Pulmonary artery endothelial cell (primary cell): ENCODE results near the gene LMTK2. TPM values are rescaled to one million over a fixed set of nuclear protein-coding genes. Genes with fewer than 3 reads are reported as not detected.
"Not testable (repeated sequence)": the region's sequence is repeated elsewhere in the genome, so short reads cannot be mapped to it uniquely, and the experiment has no call there.

ENCODE experiments used
- DNase-seq: peaks from one replicate; pipeline ENCODE4 v3.0.0-alpha.2; 2011; ENCODE audit warnings: low read depth, low spot score
- total RNA-seq: library from RNA; depleted of rRNA; stranded (reverse); fragments of >200 nt; gene quantifications from 2 replicates; pipeline ENCODE4 v1.2.3, GENCODE V29; 2014

LMTK2 gene
- total RNA-seq, 1 donor from 2014 or later: 10.4 TPM

DNA sequence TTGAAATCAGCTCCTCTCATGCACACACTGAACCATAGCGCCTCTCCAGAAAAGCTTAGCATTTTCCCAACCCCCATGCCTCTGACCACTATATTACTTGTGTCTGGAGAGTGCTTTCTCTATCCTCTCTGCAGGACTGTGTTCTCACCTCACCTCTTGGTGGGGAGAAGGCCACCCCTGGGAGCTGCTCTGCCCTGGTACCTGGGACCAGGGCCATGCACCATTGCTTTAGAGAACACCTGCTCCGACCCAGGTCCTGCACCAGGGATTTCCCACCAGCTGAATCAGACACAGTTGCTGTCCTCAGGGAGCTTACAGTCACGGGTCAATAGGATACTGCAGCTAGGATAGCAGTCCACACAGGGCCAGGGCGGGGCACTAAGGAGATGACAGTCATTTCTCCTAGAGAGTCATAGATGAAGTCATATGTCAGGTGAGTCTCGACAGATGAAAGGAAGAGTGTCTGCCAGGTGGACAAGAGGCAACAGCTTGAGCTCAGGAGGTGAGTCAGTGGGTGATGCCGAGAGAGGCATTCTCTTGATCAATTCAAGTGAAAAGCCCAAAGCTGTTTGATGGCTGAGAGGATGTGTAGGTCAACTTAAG, 619 bp upstream of the LMTK2 start:
- no peak for DNase-seq

GRCh38 chr7:98107313-98107721, 655 bp downstream of the LMTK2 start:
- no peak for DNase-seq

GRCh38 chr7:98110249-98111022, 3.8 kb downstream of the LMTK2 start:
- DNase-seq: peak; percentile 60

- DNase-seq: no peak
Measured at GRCh38 chr7:98112077-98112476, 5.4 kb downstream of the LMTK2 start.

DNA sequence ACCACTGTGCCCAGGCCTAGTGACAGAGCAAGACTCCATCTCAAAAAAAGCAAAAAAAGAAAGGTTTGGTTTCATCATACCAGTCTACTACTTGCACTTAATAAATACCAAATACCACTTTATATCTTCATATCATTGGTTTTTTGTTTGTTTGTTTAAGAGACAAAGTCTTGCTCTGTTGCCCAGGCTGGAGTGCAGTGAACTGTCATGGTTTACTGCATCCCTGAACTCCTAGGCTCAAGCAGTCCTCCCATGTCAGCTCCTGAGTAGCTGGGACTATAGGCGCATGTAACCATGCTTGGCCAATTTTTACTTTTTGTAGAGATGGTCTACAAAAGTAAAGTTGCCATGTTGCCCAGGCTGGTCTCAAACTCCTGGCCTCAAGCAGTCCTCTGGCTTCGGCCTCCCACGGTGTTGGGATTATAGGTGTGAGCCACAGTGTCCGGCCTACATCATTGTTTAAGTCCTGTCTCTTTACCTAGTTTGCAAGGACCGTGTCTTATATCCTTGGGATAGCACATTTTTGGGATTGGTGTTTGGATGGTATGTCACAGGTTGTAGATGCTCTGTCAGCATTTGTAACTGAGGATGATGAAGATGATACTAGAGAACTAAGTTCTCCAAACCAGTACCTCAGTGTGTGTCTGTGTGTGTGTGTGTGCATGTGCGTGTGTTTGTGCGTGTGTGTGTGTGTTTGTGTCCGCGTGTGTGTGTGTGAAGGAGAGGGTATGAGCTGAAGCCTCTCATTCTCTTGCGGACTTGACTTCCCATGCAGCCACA, 9.3 kb downstream of the LMTK2 start:
- DNase-seq: no peak

DNA sequence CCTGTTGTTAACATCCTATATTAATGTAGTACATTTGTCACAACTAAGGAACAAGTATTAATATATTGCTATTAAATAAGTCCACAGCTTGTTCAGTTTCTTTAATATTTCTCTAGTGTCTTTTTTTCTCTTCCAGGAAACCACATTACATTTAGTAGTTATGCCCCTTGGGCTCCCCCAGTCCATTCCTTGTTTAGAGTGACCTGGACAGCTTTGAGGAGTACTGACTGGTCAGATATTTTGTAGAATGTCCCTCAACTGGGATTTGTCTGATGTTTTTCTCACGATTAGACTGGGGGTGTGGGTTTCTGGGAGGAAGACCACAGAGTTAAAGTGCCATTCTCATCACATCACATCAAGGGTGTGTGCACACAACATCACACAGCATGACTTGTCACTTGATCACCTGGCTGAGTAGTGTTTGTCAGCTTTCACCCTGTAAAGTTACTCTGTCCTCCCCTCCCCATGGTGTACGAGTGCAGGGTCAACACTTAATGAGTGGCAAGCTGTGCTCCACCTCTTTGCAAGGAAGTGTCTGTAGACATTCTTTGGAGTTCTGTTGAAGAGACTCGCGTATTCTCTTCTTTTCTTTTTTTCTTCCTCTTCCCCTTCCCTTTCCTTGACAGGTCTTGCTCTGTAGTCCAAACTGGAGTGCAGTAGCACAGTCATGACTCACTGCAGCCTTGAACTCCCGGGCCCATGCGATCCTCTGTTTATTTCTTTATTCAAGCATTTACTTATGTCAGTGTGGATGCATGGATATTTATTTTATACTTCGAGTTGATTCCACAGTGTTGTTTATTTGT, 10.2 kb downstream of the LMTK2 start:
- no peak for DNase-seq

DNA sequence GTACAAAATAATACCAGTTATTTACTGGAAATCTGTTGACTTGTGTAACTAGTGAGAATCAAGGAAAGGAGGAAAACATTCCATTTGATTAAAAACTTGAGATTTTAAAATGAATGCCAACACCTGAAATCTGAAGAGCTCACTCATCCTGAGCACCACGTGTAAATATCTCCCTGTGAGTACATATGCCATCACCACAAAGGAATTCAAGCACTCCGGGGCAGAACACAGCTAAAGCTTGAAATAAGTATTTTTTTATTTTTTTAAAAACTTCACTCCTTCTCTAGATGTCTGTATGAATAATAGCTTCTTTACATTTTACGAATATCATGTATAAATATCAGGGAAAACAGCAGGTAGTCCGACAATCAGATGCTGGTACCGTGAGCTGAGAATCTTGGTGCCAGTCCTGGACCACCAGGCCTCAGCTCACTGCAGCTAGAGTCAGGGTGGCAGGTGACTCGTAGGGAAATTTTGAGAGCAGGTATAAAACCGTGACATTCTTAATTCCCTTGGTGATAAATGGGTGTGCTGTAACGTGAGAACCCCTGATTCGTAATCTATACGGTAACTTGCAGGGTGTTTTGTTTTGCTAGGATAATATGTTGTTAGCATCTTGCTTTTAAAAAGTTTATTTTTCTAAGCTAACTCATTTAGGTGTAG, 12.7 kb downstream of the LMTK2 start:
- DNase-seq: no peak

GRCh38 chr7:98120559-98120958, 13.9 kb downstream of the LMTK2 start:
- DNase-seq: no peak

DNA sequence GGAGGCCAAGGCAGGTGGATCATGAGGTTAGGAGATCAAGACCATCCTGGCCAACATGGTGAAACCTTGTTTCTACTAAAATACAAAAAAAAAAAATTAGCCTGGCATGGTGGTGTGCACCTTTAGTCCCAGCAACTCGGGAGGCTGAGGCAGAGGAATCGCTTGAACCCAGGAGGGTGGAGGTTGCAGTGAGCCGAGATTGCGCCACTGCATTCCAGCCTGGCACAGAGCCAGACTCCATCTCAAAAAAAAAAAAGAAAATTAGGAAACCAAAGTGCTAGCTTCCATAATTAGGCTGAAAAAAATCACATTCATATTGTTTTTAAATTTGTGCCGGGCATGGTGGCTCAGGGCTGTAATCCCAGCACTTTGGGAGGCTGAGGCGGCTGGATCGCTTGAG, 14.7 kb downstream of the LMTK2 start:
- DNase-seq: not testable (repeated sequence)

GRCh38 chr7:98123365-98123696, 16.7 kb downstream of the LMTK2 start:
- no peak for DNase-seq

DNA sequence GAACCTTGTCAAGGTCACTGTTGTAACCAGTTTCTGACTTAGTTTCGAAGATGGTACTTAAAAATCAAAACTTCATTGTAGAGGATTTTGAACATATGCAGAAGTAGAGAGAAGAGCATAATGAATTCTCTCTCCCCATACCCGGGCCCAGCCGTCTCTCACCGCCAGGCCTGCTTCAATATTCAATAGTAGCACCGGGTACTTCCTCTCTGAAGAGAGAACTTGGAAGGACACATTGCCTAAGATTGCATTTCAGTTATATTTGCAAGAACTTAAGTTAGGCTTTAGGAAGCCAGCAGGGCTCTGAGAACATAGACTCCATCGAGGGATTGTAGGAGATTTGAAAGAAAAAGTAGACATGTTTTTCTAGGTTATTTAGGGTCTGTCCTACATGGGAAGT, 19.1 kb downstream of the LMTK2 start:
- DNase-seq: no peak

GRCh38 chr7:98126311-98127142, 19.9 kb downstream of the LMTK2 start:
- no peak for DNase-seq

DNA sequence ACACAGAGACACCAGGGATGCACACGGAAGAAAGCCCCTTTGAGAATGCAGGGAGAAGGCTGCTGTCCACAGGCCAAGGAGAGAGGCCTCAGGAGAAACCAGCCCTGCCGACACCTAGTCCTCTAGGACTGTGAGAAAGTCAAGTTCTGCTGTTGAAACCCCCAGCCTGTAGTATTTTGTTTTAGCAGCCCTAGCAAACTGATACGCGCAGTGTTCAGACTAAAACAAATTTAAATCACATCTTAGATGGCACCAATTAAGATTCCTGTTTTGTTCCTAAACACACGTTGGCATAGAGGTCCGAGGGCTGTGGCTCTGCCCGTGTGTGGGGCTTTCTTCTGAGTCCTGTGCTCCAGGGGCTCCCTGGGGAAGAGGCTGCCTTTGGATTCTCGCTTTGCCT, 21.7 kb downstream of the LMTK2 start:
- no peak for DNase-seq

GRCh38 chr7:98130959-98131358, 24.3 kb downstream of the LMTK2 start:
- no peak for DNase-seq

- DNase-seq: no peak
Measured at GRCh38 chr7:98133181-98133580, 26.5 kb downstream of the LMTK2 start.

- no peak for DNase-seq
Measured at GRCh38 chr7:98133621-98134303, 27.1 kb downstream of the LMTK2 start.

GRCh38 chr7:98134420-98135228, 28.0 kb downstream of the LMTK2 start:
- no peak for DNase-seq

DNA sequence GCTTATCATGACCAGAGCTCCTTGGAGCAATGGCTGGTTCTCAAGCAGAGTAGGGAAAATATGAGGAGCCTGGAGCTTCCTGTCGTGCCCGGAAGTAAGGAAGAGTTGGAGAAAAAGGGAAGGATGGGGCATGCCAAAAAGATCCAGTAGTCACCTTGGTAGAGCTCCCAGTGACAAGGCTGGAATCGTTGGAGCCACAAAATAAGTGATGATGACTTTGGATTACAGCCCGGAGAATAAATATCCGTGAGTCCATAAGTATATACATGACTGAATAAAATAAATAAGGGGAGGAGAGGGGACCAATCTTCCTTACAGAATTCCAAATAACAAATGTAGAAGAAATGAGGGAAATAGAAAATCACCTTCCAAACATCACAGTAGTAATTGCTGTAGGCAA, 29.3 kb downstream of the LMTK2 start:
- no peak for DNase-seq

DNA sequence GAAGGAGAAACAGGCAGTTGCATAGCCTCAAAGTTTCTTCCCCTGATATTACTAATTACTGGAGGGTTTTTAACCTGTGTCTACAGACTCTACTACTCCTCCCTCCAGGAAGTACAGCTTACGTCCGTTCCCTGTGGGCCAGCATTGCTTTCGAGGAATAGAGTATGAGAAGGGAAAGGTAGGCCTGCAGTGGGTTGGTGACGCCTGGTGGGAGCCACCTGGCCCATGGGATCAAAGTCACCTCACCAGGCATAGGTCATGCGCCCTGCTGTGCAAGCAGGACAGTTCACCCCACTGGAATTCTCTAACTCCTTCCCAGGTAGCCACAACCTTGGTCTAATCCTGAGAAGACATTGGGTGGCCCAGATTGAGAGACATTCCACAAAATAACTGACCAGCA, 29.8 kb downstream of the LMTK2 start:
- DNase-seq: no peak
